Neural cell (in vitro differentiated cells): Measurements from ENCODE around the gene PGAP6.

Source experiments
- CTCF ChIP-seq: fragments of 450-650 bp; IDR thresholded peaks from 2 replicates; pipeline ENCODE4 v1.5.1; 2014; ENCODE audit warnings: antibody characterized with exemption, mild to moderate bottlenecking, moderate library complexity; ENCODE audit not compliant: poor library complexity, severe bottlenecking
- EZH2 ChIP-seq: fragments of 200-600, 300-800 bp; shearing (Covaris generic), sonication (generic); IDR thresholded peaks from 2 replicates; pipeline ENCODE4 v1.6.1; 2014; ENCODE audit warnings: antibody characterized with exemption, low read length, borderline replicate concordance, mild to moderate bottlenecking; ENCODE audit not compliant: insufficient read depth, poor library complexity, severe bottlenecking
- POLR2AphosphoS5 ChIP-seq: IDR thresholded peaks from 2 replicates; pipeline ENCODE4 v1.6.1; 2012
- REST ChIP-seq: IDR thresholded peaks from 2 replicates; pipeline ENCODE4 v1.6.1; 2012; ENCODE audit warnings: borderline replicate concordance
- SMC3 ChIP-seq: fragments of 450-650 bp; conservative IDR thresholded peaks from 2 replicates; pipeline ENCODE4 v1.6.1; 2014; ENCODE audit warnings: antibody characterized with exemption, mild to moderate bottlenecking, moderate library complexity; ENCODE audit not compliant: poor library complexity
- TAF1 ChIP-seq: IDR thresholded peaks from 2 replicates; pipeline ENCODE4 v1.6.1; 2012; ENCODE audit warnings: low read depth

- TF ChIP-seq REST (no peak), POLR2AphosphoS5 (no peak), EZH2 (no peak), CTCF (no peak), SMC3 (no peak), TAF1 (no peak)
Observed at GRCh38 chr16:380762-381011, 1.1 kb downstream of the PGAP6 start.
